Stimulated activated CD4-positive, alpha-beta T cell treated with anti-CD3 and anti-CD28 coated beads, Interleukin-1b, Interleukin-23, amount 100 ng/mL, for 4 hours (primary cell): ENCODE data around the gene CYLD.

Experiments used
- DNase-seq, 2 donors: peaks; one replicate each; pipeline ENCODE4 v3.0.0-alpha.2; 2020; ENCODE audit warnings: low read depth in 2 of 2

The CYLD gene

GRCh38 chr16:50778284-50779163, 36.6 kb downstream of the CYLD start:
- no peak for DNase-seq

GRCh38 chr16:50781043-50781442, 39.2 kb downstream of the CYLD start:
- no peak for DNase-seq

- no peak for DNase-seq
Observed at GRCh38 chr16:50781518-50781917, 39.6 kb downstream of the CYLD start.

DNA sequence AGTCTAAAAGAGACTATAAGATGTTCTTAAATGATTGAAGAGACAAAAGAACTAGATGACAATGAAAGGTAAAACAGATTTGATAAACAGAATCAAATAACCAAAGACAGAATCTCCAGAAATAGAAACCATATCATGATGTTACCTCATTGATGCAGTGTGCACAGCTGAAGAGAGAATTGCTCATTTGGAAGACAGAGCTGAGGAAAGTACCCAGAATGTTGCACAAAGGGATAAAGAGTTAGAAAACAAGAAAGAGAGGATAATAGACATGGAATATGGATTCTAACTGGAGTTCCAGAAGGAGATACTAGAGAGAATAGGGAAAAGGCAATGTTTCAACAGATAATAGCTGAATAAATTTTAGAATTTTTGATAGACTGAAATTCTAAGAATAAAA, 47.9 kb downstream of the CYLD start:
- no peak for DNase-seq

DNA sequence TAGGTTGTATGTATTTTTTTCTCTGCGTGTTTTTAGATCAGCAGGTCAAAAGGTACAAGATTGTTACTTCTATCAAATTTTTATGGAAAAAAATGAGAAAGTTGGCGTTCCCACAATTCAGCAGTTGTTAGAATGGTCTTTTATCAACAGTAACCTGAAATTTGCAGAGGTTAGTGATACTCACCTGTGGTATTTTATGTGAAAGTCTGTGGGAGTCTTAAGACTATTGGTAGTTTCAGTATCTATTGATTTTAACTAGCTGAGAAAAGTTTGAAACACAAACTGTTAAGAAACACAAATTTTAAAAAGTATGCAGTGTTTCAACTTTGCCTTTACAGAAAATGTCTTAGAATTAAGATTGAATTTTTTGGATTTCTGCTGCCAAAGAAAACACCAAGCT, 49.6 kb downstream of the CYLD start:
- no peak for DNase-seq

GRCh38 chr16:50796829-50797228, 54.9 kb downstream of the CYLD start:
- DNase-seq, result no peak

DNA sequence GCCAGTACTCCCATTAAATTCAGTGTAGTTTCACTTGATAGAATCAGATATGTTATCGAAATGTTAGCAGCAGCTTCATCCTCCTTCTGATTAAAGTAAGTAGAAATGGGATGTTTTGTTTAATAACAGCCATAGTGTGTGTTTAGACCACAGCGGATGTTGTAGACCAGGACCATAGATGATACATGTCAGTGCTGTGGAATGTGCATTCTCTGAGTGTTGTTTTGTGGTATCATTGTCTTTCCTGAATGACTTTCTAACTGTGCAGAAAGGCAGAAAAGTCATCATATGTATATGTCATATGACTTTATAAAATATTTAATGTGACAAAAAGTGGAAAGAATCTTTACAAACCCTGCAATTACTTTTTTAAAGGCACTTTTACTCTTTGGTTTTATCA, 55.6 kb downstream of the CYLD start:
- DNase-seq, result no peak

DNA sequence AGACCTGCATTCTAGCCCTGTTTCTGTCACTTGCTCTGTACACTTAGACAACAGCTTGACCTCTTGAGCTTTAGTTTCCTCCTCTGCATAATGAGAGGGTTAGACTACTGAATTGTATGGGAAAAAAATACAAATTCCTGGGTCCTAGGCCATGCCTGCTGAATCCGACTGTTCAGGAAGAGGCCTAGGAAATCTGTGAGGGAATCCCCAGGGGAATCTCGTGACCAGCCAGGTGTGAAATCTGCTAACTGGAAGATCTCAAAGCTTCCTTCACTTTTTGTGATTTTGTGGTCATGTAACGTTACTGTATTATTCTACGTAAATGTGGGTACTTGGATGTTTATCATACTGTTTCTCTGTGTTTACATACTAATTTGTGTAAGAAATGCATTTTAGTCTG, 58.2 kb downstream of the CYLD start:
- DNase-seq, result no peak

DNA sequence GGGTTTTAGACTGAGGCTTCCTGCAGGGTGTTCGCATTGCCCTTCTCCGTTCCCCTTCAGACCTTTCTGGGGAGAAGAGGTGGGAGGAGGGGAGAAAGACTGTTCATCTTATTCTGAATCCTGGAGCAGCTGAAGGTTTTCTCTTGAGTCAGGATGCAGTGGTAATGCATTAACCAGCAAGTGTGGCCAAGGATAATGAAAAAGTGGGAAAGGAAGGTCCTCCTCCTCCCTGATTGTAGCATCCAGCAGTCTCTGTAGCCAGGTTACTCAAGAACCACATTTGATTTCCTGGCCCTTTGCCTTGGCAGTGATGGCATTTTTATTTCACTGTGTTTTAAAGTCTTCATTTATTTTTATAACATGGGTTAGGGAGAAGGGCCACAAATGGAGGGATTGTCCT, 59.1 kb downstream of the CYLD start:
- DNase-seq, result no peak

- no peak for DNase-seq
Observed at GRCh38 chr16:50802000-50802399, 60.1 kb downstream of the CYLD start.

- no peak for DNase-seq
Observed at GRCh38 chr16:50802961-50803360, 61.1 kb downstream of the CYLD start.

DNA sequence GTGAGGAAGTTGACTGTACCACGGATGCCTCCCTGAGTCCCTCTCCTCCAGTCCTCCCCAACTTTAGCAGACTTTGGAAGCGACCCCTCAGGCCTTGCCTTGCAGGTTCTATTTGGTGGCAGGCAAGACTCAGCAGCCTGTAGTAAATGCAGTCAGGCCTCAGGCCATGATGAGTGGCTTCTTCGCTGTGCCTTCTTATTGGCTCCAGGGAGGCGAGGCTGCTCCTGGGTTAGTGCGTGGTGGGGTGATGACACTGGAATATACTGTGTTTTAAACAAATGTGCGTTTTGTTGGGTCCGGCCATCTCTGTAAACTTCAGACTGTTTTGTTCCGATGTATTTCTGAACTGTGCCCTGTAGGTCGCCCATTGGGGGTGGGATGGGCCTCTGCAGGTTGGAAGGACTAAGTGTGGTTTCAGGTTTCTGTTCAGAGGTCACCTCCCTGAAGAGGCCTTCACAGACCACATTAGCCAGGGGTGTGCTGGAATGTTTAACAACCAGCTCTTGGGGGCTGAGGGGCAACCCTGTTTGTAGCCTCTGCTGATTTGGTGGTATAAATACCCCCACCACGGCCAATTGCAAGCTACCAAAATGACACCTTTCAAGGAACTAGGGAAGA, 62.5 kb downstream of the CYLD start:
- DNase-seq, result no peak

GRCh38 chr16:50806099-50807062, 64.5 kb downstream of the CYLD start:
- DNase-seq, result peak; percentile 70 to 77

- DNase-seq, result no peak
Observed at GRCh38 chr16:50808929-50809538, 67.1 kb downstream of the CYLD start.

- DNase-seq, result no peak
Observed at GRCh38 chr16:50809561-50809960, 67.7 kb downstream of the CYLD start.

- no peak for DNase-seq
Observed at GRCh38 chr16:50810241-50810965, 68.5 kb downstream of the CYLD start.

GRCh38 chr16:50812046-50812445, 70.2 kb downstream of the CYLD start:
- DNase-seq, result no peak

GRCh38 chr16:50812876-50813466, 71.1 kb downstream of the CYLD start:
- no peak for DNase-seq

- no peak for DNase-seq
Observed at GRCh38 chr16:50814052-50814451, 72.2 kb downstream of the CYLD start.

DNA sequence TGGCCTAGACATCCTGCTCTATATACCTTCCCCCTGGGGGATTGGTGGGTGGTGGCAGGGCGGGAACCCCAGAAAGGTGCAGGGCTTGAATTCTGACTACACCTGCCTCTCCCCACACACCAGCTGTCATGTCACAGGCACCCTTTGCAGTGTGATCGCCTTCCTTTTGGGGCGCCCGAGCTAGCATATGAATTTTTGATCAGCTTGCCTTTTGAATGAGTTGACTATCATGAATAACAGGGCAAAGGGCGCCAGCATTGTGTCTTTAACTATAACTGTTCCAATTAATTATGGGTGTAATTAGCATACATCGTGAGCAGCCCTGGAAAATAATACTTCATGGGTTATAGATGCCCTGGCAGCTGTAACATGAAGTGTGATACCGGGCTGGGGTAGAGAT, 72.7 kb downstream of the CYLD start:
- DNase-seq, result no peak

GRCh38 chr16:50815382-50815781, 73.5 kb downstream of the CYLD start:
- no peak for DNase-seq
